Measurements from ENCODE around the gene GAREM1. TPM values are rescaled to one million over a fixed set of nuclear protein-coding genes. Genes with fewer than 3 reads are reported as not detected.

The GAREM1 gene
- total and polyA plus RNA-seq, 2 of the 8 experiments (the other 6 are each of a cell fraction or from before 2014, with no cell fraction given): 3.6 to 9.2 TPM

GRCh38 chr18:32216390-32216789 lies 254.3 kb downstream of the GAREM1 start (continued):
- TF ChIP-seq CBX8 (IDR thresholded peaks at IDR 0.05; ENCODE audit: borderline replicate concordance, low read depth, low read length): no peak

All from H1 (cell line).